Measurements from ENCODE around the gene LPCAT3. TPM values are rescaled to one million over a fixed set of nuclear protein-coding genes. Genes with fewer than 3 reads are reported as not detected.

The LPCAT3 gene
- total RNA-seq, 1 experiment from 2014 or later = 45.8 TPM

GRCh38 chr12:7026854-7027253 is 8.6 kb upstream of the LPCAT3 start (continued):
- TF ChIP-seq ATF3 (IDR thresholded peaks at IDR 0.05) = no peak
- no peak for TF ChIP-seq POLR2AphosphoS5 (IDR thresholded peaks at IDR 0.05; ENCODE audit: low read depth, low read length)

- ChIA-PET POLR2A (no interaction called here), RAD21 (ENCODE audit: low non-redundant PET in 1 of 2, low total read pairs in 2 of 2, uncharacterized antibody in 2 of 2, unreplicated experiment in 2 of 2) (no interaction called here), CTCF (no interaction called here)
- Histone ChIP-seq H3K36me3 (ENCODE audit: control insufficient read depth in 1 of 2, insufficient read depth in 2 of 2, low read length in 2 of 2) (no peaks in the 10 kb centered on the region), H2AFZ (ENCODE audit: low read depth, low read length, poor library complexity, severe bottlenecking) (no peak overlapping the region), H3K79me2 (ENCODE audit: insufficient read depth, low read length) (peaks cover 2% of the 10 kb centered on the region; the same call in 1 of the 2 replicates), H3K27me3 (ENCODE audit: insufficient read depth, low read length) (no peaks in the 10 kb centered on the region), H3K4me3 (replicated peaks in 1 of 2; ENCODE audit: low read depth in 1 of 2, low read length in 2 of 2) (no peak overlapping the region), H4K20me1 (ENCODE audit: insufficient read depth) (no peaks in the 10 kb centered on the region), H3K9ac (ENCODE audit: low read length) (no peak overlapping the region), H3K9me2 (ENCODE audit: insufficient read depth) (no peaks in the 10 kb centered on the region), H3K4me2 (ENCODE audit: low read length) (no peak overlapping the region), H3K27ac (ENCODE audit: low read depth, low read length) (no peak overlapping the region), H3K9me3 (ENCODE audit: control insufficient read depth in 1 of 2, insufficient read depth in 1 of 2, low read depth in 1 of 2, low read length in 2 of 2) (no peaks in the 10 kb centered on the region), H3K4me1 (ENCODE audit: control insufficient read depth in 1 of 2, insufficient read depth in 2 of 2, low read length in 2 of 2) (peaks cover 7 to 20% of the 10 kb centered on the region in 2 experiments; a peak in 3 of 4 replicates)
- TF ChIP-seq CTCF (IDR thresholded peaks at IDR 0.05 in 2 of 3, conservative IDR thresholded peaks at IDR 0.05 in 1 of 3; ENCODE audit: borderline replicate concordance in 1 of 3, insufficient read depth in 1 of 3, low read depth in 2 of 3, low read length in 2 of 3) = no peak
- no peak for TF ChIP-seq CBX3 (IDR thresholded peaks at IDR 0.05; ENCODE audit: low read depth)
- TF ChIP-seq ELF1 (IDR thresholded peaks at IDR 0.05; ENCODE audit: borderline replicate concordance, low read depth) = no peak
- no peak for TF ChIP-seq FOSL1 (IDR thresholded peaks at IDR 0.05; ENCODE audit: low read depth)
- TF ChIP-seq EZH2phosphoT487 (IDR thresholded peaks at IDR 0.05; ENCODE audit: borderline replicate concordance) = no peak
- no peak for TF ChIP-seq EGR1 (IDR thresholded peaks at IDR 0.05; ENCODE audit: low read depth)
- no peak for TF ChIP-seq EZH2 (IDR thresholded peaks at IDR 0.05)
- no peak for TF ChIP-seq CEBPB (IDR thresholded peaks at IDR 0.05; ENCODE audit: low read depth)
- intact Hi-C loops (cut with micrococcal nuclease) = no loop called here
- ATAC-seq (no peak), DNase-seq (ENCODE audit: low read depth, low spot score) (no peak)
- no TSS peak for BruUV-seq (replicated peaks)
Observed at GRCh38 chr12:7023114-7023513, 4.8 kb upstream of the LPCAT3 start.

All from HCT116 (cell line).